ENCODE measurements around the gene LIG3. TPM values are rescaled to one million over a fixed set of nuclear protein-coding genes. Genes with fewer than 3 reads are reported as not detected.

LIG3 gene
- total and polyA plus RNA-seq, 12 donors = 6.2 to 38.4 (median 26.6) TPM

GRCh38 chr17:35052241-35052610, 71.9 kb downstream of the LIG3 start:
- Histone ChIP-seq H3K27me3 (no peaks in the 10 kb centered on the region), H3K36me3 (replicated peaks in 1 of 2) (no peaks in the 10 kb centered on the region), H3K4me1 (replicated peaks in 1 of 2) (peaks cover 4 to 20% of the 10 kb centered on the region in 2 donors), H3K9me3 (replicated peaks in 1 of 3) (no peaks in the 10 kb centered on the region), H3K4me3 (no peak overlapping the region), H3K27ac (no peak overlapping the region)
- TF ChIP-seq POLR2A (IDR thresholded peaks at IDR 0.05) (no peak), CTCF (IDR thresholded peaks at IDR 0.05) (no peak)
- DNase-seq = no peak
- intact Hi-C loops (cut with DNase I) = no loop called here

GRCh38 chr17:35052780-35053179, 72.5 kb downstream of the LIG3 start:
- H3K36me3 ChIP-seq (replicated peaks in 1 of 2) = no peaks in the 10 kb centered on the region
- H3K27me3 ChIP-seq = no peaks in the 10 kb centered on the region
- no peaks in the 10 kb centered on the region for H3K9me3 ChIP-seq (replicated peaks in 1 of 3)
- intact Hi-C loops (cut with DNase I) = no loop called here
- H3K4me1 ChIP-seq (replicated peaks in 1 of 2) = peaks cover 4 to 20% of the 10 kb centered on the region in 2 donors
- TF ChIP-seq POLR2A (IDR thresholded peaks at IDR 0.05) (no peak), CTCF (IDR thresholded peaks at IDR 0.05) (no peak)
- no peak for DNase-seq
- H3K27ac ChIP-seq = no peak overlapping the region
- no peak overlapping the region for H3K4me3 ChIP-seq

- TF ChIP-seq CTCF (IDR thresholded peaks at IDR 0.05) (no peak), POLR2A (IDR thresholded peaks at IDR 0.05) (no peak)
- Histone ChIP-seq H3K9me3 (replicated peaks in 1 of 3) (no peaks in the 10 kb centered on the region), H3K27me3 (no peaks in the 10 kb centered on the region), H3K36me3 (replicated peaks in 1 of 2) (no peaks in the 10 kb centered on the region), H3K4me1 (replicated peaks in 1 of 2) (peaks cover 4 to 20% of the 10 kb centered on the region in 2 donors), H3K4me3 (no peak overlapping the region), H3K27ac (no peak overlapping the region)
- 90 to 96% (median 92%) methylated on average over 1 of the region's 1 CpG for WGBS, 4 donors
- intact Hi-C loops (cut with DNase I) = no loop called here
- DNase-seq = no peak
These were observed 72.9 kb downstream of the LIG3 start for GRCh38 chr17:35053204-35053603.

GRCh38 chr17:35056013-35056412, 75.7 kb downstream of the LIG3 start:
- Histone ChIP-seq H3K9me3 (replicated peaks in 1 of 3) (no peaks in the 10 kb centered on the region), H3K4me1 (replicated peaks in 1 of 2) (peaks cover 4 to 15% of the 10 kb centered on the region in 2 donors), H3K27me3 (no peaks in the 10 kb centered on the region), H3K27ac (no peak overlapping the region), H3K36me3 (replicated peaks in 1 of 2) (no peaks in the 10 kb centered on the region), H3K4me3 (no peak overlapping the region)
- 90 to 98% (median 93%) methylated on average over 3 of the region's 3 CpGs for WGBS, 4 donors
- no peak for DNase-seq
- TF ChIP-seq POLR2A (IDR thresholded peaks at IDR 0.05) = no peak
- no peak for TF ChIP-seq CTCF (IDR thresholded peaks at IDR 0.05)
- intact Hi-C loops (cut with DNase I) = no loop called here

Measured in adrenal gland (tissue), 12 donors.